Keratinocyte (primary cell): ENCODE results near the gene BEAN1.

ENCODE experiments used
- EZH2 ChIP-seq: IDR thresholded peaks from one replicate; pipeline ENCODE4 v1.6.1; 2012; ENCODE audit warnings: inconsistent platforms, mild to moderate bottlenecking, low read length, moderate library complexity
- TF ChIP-seq, protein P1 (sequence below), 3 experiments: IDR thresholded peaks in 1 of 3; conservative IDR thresholded peaks in 1 of 3; optimal IDR thresholded peaks in 1 of 3; 2 replicates in 2 of 3; 3 replicates in 1 of 3; pipeline versions ENCODE3 to v1.5.1; 2011; ENCODE audit warnings: low read length in 3 of 3, mild to moderate bottlenecking in 3 of 3, moderate library complexity in 2 of 3, control low read depth in 1 of 3, inconsistent platforms in 1 of 3; ENCODE audit not compliant: insufficient read depth in 2 of 3; ENCODE audit errors: extremely low read depth in 1 of 3

DNA sequence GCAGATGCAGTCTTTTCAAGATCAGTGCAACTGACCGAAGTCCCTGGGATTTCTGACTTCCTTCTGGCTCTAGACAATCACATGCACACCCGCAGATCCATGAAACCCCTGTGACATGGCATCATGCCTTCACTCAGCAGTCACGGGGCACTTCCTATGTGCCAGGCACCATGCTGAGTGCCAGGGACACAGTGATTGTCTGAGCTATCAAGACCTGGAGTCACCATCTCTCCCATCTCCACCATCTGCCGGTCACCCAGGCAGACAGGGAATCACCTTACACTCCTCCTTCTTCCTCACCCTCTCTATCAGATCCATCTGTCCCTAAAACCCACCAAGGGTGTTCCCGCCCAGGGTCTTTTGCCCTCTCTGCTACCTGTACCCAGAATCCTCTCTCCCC lies 5.3 kb downstream of the BEAN1 start:
- TF ChIP-seq, protein P1, sequence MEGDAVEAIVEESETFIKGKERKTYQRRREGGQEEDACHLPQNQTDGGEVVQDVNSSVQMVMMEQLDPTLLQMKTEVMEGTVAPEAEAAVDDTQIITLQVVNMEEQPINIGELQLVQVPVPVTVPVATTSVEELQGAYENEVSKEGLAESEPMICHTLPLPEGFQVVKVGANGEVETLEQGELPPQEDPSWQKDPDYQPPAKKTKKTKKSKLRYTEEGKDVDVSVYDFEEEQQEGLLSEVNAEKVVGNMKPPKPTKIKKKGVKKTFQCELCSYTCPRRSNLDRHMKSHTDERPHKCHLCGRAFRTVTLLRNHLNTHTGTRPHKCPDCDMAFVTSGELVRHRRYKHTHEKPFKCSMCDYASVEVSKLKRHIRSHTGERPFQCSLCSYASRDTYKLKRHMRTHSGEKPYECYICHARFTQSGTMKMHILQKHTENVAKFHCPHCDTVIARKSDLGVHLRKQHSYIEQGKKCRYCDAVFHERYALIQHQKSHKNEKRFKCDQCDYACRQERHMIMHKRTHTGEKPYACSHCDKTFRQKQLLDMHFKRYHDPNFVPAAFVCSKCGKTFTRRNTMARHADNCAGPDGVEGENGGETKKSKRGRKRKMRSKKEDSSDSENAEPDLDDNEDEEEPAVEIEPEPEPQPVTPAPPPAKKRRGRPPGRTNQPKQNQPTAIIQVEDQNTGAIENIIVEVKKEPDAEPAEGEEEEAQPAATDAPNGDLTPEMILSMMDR (optimal IDR thresholded peaks at IDR 0.05 in 1 of 3, IDR thresholded peaks at IDR 0.05 in 1 of 3, conservative IDR thresholded peaks at IDR 0.05 in 1 of 3; ENCODE audit: extremely low read depth in 1 of 3, insufficient read depth in 2 of 3, low read length in 3 of 3): no peak
- no peak for TF ChIP-seq EZH2
